HCT116 (cell line): ENCODE measurements around the gene SYT9. TPM values are rescaled to one million over a fixed set of nuclear protein-coding genes. Genes with fewer than 3 reads are reported as not detected.

Experiments used
- ATAC-seq: fragments of 200-7000 bp; cut with Tn5 transposase; 2 replicates; pipeline ENCODE4 v1.9.1; 2020; ENCODE audit warnings: mild to moderate bottlenecking, moderate library complexity
- BruUV-seq: library from RNA; stranded (reverse); fragments of 400-500 nt; replicated peaks from 2 replicates; lab custom pipeline; 2021; lab: Mats Ljungman, UMichigan
- CTCF ChIA-PET: fragments of 300-600 bp; sonication (Branson Sonifier 250); formaldehyde crosslinking; loops from one replicate; lab custom pipeline; 2021; ENCODE audit warnings: antibody characterized with exemption; lab: Charles Lee
- POLR2A ChIA-PET: fragments of 300-600, 350-600 bp; sonication (Branson Sonifier 250); formaldehyde crosslinking; loops from one replicate; lab custom pipeline; 2021; ENCODE audit warnings: antibody characterized with exemption; lab: Charles Lee
- RAD21 ChIA-PET, 2 experiments: fragments of 300-600 bp; sonication (Branson Sonifier 250); formaldehyde crosslinking; loops; one replicate each; lab custom pipeline; 2023; ENCODE audit warnings: low total read pairs in 2 of 2; ENCODE audit not compliant: uncharacterized antibody in 2 of 2, unreplicated experiment in 2 of 2, low non-redundant PET in 1 of 2; lab: Charles Lee
- DNase-seq: peaks from one replicate; pipeline ENCODE4 v3.0.0-alpha.2; 2010; ENCODE audit warnings: low read depth, low spot score
- H2AFZ ChIP-seq: fragments of 200-600 bp; shearing (Covaris generic), sonication (generic); 2 replicates; pipeline ENCODE4 v1.6.1; 2017; ENCODE audit warnings: low read depth, mixed run types, mixed read lengths, antibody characterized with exemption, low read length; ENCODE audit not compliant: poor library complexity, severe bottlenecking
- H3K27ac ChIP-seq: 2 replicates; pipeline ENCODE4 v1.5.1; 2012; ENCODE audit warnings: low read depth, low read length
- H3K27me3 ChIP-seq: fragments of 200-600 bp; sonication (generic); 2 replicates; pipeline ENCODE4 v1.6.1; 2016; ENCODE audit warnings: mixed run types, low read length, mixed read lengths; ENCODE audit not compliant: insufficient read depth
- H3K36me3 ChIP-seq, 2 experiments: fragments of 200-500 bp in 1 of 2; fragments of 200-600 bp in 1 of 2; sonication (Bioruptor generic) in 1 of 2; sonication (generic) in 1 of 2; 2 replicates each; pipeline versions ENCODE4 v1.5.1 to v1.6.1; 2014 to 2016; ENCODE audit warnings: low read length in 2 of 2, inconsistent platforms in 1 of 2, mixed read lengths in 1 of 2, mixed run types in 1 of 2; ENCODE audit not compliant: insufficient read depth in 2 of 2, control insufficient read depth in 1 of 2
- H3K4me1 ChIP-seq, 2 experiments: fragments of 200-600 bp in 1 of 2; sonication (generic) in 1 of 2; 2 replicates each; pipeline versions ENCODE4 v1.5.1 to v1.6.1; 2012 to 2017; ENCODE audit warnings: low read length in 2 of 2, inconsistent platforms in 1 of 2, mild to moderate bottlenecking in 1 of 2, mixed read lengths in 1 of 2, mixed run types in 1 of 2, moderate library complexity in 1 of 2; ENCODE audit not compliant: insufficient read depth in 2 of 2, control insufficient read depth in 1 of 2
- H3K4me2 ChIP-seq: fragments of 200-600 bp; sonication (generic); 2 replicates; pipeline ENCODE4 v1.6.1; 2017; ENCODE audit warnings: mixed run types, low read length, mixed read lengths
- H3K4me3 ChIP-seq, 2 experiments: fragments of 200-600 bp in 1 of 2; sonication (generic) in 1 of 2; replicated peaks in 1 of 2; 2 replicates each; pipeline ENCODE4 v1.5.1; 2011 to 2016; ENCODE audit warnings: low read length in 2 of 2, control low read depth in 1 of 2, low read depth in 1 of 2, mild to moderate bottlenecking in 1 of 2, mixed read lengths in 1 of 2, mixed run types in 1 of 2
- H3K79me2 ChIP-seq: fragments of 200-600 bp; sonication (generic); 2 replicates; pipeline ENCODE4 v1.6.1; 2017; ENCODE audit warnings: mild to moderate bottlenecking, mixed run types, low read length, moderate library complexity, mixed read lengths; ENCODE audit not compliant: insufficient read depth
- H3K9ac ChIP-seq: fragments of 200-600 bp; sonication (generic); 2 replicates; pipeline ENCODE4 v1.6.1; 2016; ENCODE audit warnings: low read length, mixed read lengths
- H3K9me2 ChIP-seq: fragments of 200-600 bp; sonication (generic), shearing (Covaris generic); 2 replicates; pipeline ENCODE4 v1.6.1; 2017; ENCODE audit warnings: mixed run types, mild to moderate bottlenecking, moderate library complexity; ENCODE audit not compliant: insufficient read depth
- H3K9me3 ChIP-seq, 2 experiments: fragments of 200-500 bp in 1 of 2; fragments of 200-600 bp in 1 of 2; sonication (Bioruptor generic) in 1 of 2; sonication (generic) in 1 of 2; 2 replicates each; pipeline ENCODE4 v1.6.1; 2014 to 2017; ENCODE audit warnings: low read length in 2 of 2, mixed read lengths in 2 of 2, inconsistent platforms in 1 of 2, low read depth in 1 of 2, mild to moderate bottlenecking in 1 of 2, mixed run types in 1 of 2, moderate library complexity in 1 of 2; ENCODE audit not compliant: control insufficient read depth in 1 of 2, insufficient read depth in 1 of 2
- H4K20me1 ChIP-seq: fragments of 200-600 bp; sonication (generic), shearing (Covaris generic); 2 replicates; pipeline ENCODE4 v1.6.1; 2017; ENCODE audit warnings: mixed run types, mild to moderate bottlenecking, moderate library complexity; ENCODE audit not compliant: insufficient read depth
- EZH2phosphoT487 ChIP-seq: fragments of 200-600 bp; IDR thresholded peaks from 2 replicates; pipeline ENCODE4 v1.6.1; 2018; ENCODE audit warnings: antibody characterized with exemption, borderline replicate concordance
- FOSL1 ChIP-seq: IDR thresholded peaks from 2 replicates; pipeline ENCODE4 v1.6.1; 2012; ENCODE audit warnings: low read depth
- JUND ChIP-seq: IDR thresholded peaks from 2 replicates; pipeline ENCODE4 v1.6.1; 2012
- POLR2AphosphoS5 ChIP-seq: IDR thresholded peaks from 2 replicates; pipeline ENCODE4 v1.6.1; 2011; ENCODE audit warnings: mild to moderate bottlenecking, low read depth, low read length, moderate library complexity
- SIN3A ChIP-seq: IDR thresholded peaks from 2 replicates; pipeline ENCODE4 v1.6.1; 2012; ENCODE audit warnings: low read depth
- YY1 ChIP-seq: IDR thresholded peaks from 2 replicates; pipeline ENCODE4 v1.6.1; 2011; ENCODE audit warnings: low read length, low read depth, moderate library complexity, mild to moderate bottlenecking; ENCODE audit not compliant: insufficient replicate concordance; ENCODE audit errors: extremely low read depth
- ZNF274 ChIP-seq: fragments of 200-500 bp; sonication (Bioruptor generic); IDR thresholded peaks from 2 replicates; pipeline ENCODE4 v1.6.1; 2014; ENCODE audit warnings: mild to moderate bottlenecking, low read depth, low read length, inconsistent platforms
- intact Hi-C: fragments of 100-400 bp; cut with micrococcal nuclease; formaldehyde crosslinking; loops from 2 replicates; pipeline ENCODE4 v1.10.0; 2022
- total RNA-seq: library from RNA; stranded (reverse); gene quantifications from one replicate; pipeline ENCODE4 v1.2.1, GENCODE V29; 2021; ENCODE audit not compliant: unreplicated experiment
- TF ChIP-seq, protein P1 (sequence below): IDR thresholded peaks from 2 replicates; pipeline ENCODE4 v1.6.1; 2012
- TF ChIP-seq, protein P2 (sequence below): IDR thresholded peaks from 2 replicates; pipeline ENCODE4 v1.6.1; 2012; ENCODE audit warnings: low read depth

SYT9 gene
- total RNA-seq, 1 experiment from 2014 or later: not detected

- TF ChIP-seq, protein P1, sequence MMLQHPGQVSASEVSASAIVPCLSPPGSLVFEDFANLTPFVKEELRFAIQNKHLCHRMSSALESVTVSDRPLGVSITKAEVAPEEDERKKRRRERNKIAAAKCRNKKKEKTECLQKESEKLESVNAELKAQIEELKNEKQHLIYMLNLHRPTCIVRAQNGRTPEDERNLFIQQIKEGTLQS: no peak
- TF ChIP-seq ZNF274 (no peak), EZH2phosphoT487 (no peak), FOSL1 (no peak), JUND (no peak), POLR2AphosphoS5 (no peak), YY1 (no peak), SIN3A (no peak)
- TF ChIP-seq, protein P2, sequence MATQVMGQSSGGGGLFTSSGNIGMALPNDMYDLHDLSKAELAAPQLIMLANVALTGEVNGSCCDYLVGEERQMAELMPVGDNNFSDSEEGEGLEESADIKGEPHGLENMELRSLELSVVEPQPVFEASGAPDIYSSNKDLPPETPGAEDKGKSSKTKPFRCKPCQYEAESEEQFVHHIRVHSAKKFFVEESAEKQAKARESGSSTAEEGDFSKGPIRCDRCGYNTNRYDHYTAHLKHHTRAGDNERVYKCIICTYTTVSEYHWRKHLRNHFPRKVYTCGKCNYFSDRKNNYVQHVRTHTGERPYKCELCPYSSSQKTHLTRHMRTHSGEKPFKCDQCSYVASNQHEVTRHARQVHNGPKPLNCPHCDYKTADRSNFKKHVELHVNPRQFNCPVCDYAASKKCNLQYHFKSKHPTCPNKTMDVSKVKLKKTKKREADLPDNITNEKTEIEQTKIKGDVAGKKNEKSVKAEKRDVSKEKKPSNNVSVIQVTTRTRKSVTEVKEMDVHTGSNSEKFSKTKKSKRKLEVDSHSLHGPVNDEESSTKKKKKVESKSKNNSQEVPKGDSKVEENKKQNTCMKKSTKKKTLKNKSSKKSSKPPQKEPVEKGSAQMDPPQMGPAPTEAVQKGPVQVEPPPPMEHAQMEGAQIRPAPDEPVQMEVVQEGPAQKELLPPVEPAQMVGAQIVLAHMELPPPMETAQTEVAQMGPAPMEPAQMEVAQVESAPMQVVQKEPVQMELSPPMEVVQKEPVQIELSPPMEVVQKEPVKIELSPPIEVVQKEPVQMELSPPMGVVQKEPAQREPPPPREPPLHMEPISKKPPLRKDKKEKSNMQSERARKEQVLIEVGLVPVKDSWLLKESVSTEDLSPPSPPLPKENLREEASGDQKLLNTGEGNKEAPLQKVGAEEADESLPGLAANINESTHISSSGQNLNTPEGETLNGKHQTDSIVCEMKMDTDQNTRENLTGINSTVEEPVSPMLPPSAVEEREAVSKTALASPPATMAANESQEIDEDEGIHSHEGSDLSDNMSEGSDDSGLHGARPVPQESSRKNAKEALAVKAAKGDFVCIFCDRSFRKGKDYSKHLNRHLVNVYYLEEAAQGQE: no peak
- Histone ChIP-seq H3K4me3 (no peak overlapping the region), H3K9me3 (no peaks in the 10 kb centered on the region), H3K9ac (no peak overlapping the region), H3K4me1 (no peaks in the 10 kb centered on the region), H3K36me3 (no peaks in the 10 kb centered on the region), H3K27me3 (peaks cover 57% of the 10 kb centered on the region), H3K27ac (no peak overlapping the region), H3K4me2 (no peak overlapping the region), H3K9me2 (no peaks in the 10 kb centered on the region), H3K79me2 (no peaks in the 10 kb centered on the region), H4K20me1 (no peaks in the 10 kb centered on the region), H2AFZ (no peak overlapping the region)
- POLR2A ChIA-PET: no interaction called here
- RAD21 ChIA-PET: no interaction called here
- intact Hi-C loops: no loop called here
- ATAC-seq: no peak
- CTCF ChIA-PET: no interaction called here
- BruUV-seq: no TSS peak
- no peak for DNase-seq
Observed at GRCh38 chr11:7493670-7494069, 242.0 kb downstream of the SYT9 start.
